PC-3 (cell line): ENCODE results near the gene OPA3.

Experiments used
- EZH2 ChIP-seq: fragments of 300-600 bp; sonication (generic); IDR thresholded peaks from one replicate; pipeline ENCODE4 v1.6.1; 2017; ENCODE audit warnings: antibody characterized with exemption, mild to moderate bottlenecking, low read length; ENCODE audit not compliant: unreplicated experiment
- TF ChIP-seq, protein P1 (sequence below): fragments of 300-600 bp; sonication (generic); conservative IDR thresholded peaks from 2 replicates; pipeline ENCODE4 v1.5.1; 2017; ENCODE audit warnings: antibody characterized with exemption, low read depth, mild to moderate bottlenecking, low read length

- TF ChIP-seq EZH2: no peak
- TF ChIP-seq, protein P1, sequence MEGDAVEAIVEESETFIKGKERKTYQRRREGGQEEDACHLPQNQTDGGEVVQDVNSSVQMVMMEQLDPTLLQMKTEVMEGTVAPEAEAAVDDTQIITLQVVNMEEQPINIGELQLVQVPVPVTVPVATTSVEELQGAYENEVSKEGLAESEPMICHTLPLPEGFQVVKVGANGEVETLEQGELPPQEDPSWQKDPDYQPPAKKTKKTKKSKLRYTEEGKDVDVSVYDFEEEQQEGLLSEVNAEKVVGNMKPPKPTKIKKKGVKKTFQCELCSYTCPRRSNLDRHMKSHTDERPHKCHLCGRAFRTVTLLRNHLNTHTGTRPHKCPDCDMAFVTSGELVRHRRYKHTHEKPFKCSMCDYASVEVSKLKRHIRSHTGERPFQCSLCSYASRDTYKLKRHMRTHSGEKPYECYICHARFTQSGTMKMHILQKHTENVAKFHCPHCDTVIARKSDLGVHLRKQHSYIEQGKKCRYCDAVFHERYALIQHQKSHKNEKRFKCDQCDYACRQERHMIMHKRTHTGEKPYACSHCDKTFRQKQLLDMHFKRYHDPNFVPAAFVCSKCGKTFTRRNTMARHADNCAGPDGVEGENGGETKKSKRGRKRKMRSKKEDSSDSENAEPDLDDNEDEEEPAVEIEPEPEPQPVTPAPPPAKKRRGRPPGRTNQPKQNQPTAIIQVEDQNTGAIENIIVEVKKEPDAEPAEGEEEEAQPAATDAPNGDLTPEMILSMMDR: peak; percentile 84
Observed at GRCh38 chr19:45478454-45479238, 106.0 kb downstream of the OPA3 start.
